Measurements from ENCODE around the gene HSD11B1.
"Not testable (repeated sequence)": the region's sequence is repeated elsewhere in the genome, so short reads cannot be mapped to it uniquely, and the experiment has no call there.

Gene HSD11B1

DNA sequence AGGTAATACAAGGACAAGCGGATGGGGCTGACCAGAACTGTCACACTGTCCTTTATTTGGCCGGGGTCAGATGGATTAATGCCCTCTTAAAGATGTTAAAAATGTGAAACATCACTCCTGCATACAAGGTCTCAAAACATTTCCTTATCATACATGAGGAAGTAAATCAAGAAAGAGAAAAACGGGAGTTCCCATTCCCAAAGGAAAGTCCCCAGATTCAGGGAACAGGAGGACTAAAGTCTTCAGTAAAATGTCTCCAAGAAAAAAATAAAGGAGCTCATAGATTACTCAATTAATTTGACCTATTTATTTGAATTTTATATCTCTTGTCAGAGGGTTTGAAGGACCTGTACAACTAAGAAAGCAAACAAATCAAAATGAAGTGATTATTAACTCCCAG, 13.4 kb upstream of the HSD11B1 start:
- H3K9me3 ChIP-seq (ENCODE audit: control insufficient read depth in 2 of 2, low read length in 2 of 2): no peaks in the 10 kb centered on the region
- H3K27ac ChIP-seq (ENCODE audit: low read depth in 2 of 2, low read length in 2 of 2): no peak overlapping the region
- no peaks in the 10 kb centered on the region for H3K27me3 ChIP-seq (ENCODE audit: control insufficient read depth in 2 of 2, insufficient read depth in 2 of 2, low read length in 2 of 2)
- no peaks in the 10 kb centered on the region for H3K4me1 ChIP-seq (ENCODE audit: control insufficient read depth in 2 of 2, insufficient read depth in 2 of 2, low read length in 2 of 2)
- no peak overlapping the region for H3K4me3 ChIP-seq (ENCODE audit: low read length in 2 of 2)
- no peak overlapping the region for H3K9ac ChIP-seq (ENCODE audit: low read depth in 1 of 2, low read length in 2 of 2)
- H3K36me3 ChIP-seq (ENCODE audit: control insufficient read depth in 2 of 2, insufficient read depth in 2 of 2, low read length in 2 of 2): no peaks in the 10 kb centered on the region

DNA sequence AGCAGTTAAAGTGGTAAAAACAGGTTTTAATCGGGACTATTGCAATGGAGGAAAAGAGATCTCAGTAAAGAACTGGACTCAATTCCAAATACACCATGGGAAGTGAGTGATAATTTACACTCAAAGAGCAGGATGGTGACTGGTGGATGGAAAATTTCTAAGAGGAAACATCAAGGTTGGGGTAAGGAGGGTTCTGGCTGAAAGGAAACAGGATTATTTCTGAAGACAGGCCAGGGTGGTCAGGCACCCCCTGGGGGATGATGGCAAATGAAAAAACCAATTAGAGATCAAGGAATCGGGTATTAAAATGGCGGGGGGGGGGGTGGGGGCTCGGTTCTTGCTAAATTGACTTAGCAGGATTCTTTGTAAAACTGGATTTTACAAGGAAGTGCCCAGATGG, 12.3 kb upstream of the HSD11B1 start:
- Histone ChIP-seq H3K4me3 (ENCODE audit: low read length in 2 of 2) (no peak overlapping the region), H3K9ac (ENCODE audit: low read depth in 1 of 2, low read length in 2 of 2) (no peak overlapping the region), H3K27ac (ENCODE audit: low read depth in 2 of 2, low read length in 2 of 2) (no peak overlapping the region), H3K36me3 (ENCODE audit: control insufficient read depth in 2 of 2, insufficient read depth in 2 of 2, low read length in 2 of 2) (no peaks in the 10 kb centered on the region), H3K9me3 (ENCODE audit: control insufficient read depth in 2 of 2, low read length in 2 of 2) (no peaks in the 10 kb centered on the region), H3K4me1 (ENCODE audit: control insufficient read depth in 2 of 2, insufficient read depth in 2 of 2, low read length in 2 of 2) (no peaks in the 10 kb centered on the region), H3K27me3 (ENCODE audit: control insufficient read depth in 2 of 2, insufficient read depth in 2 of 2, low read length in 2 of 2) (no peaks in the 10 kb centered on the region)

GRCh38 chr1:209692745-209693504, 11.7 kb upstream of the HSD11B1 start:
- no peak overlapping the region for H3K27ac ChIP-seq (ENCODE audit: low read depth in 2 of 2, low read length in 2 of 2)
- H3K9ac ChIP-seq (ENCODE audit: low read depth in 1 of 2, low read length in 2 of 2): no peak overlapping the region
- no peak overlapping the region for H3K4me3 ChIP-seq (ENCODE audit: low read length in 2 of 2)
- no peaks in the 10 kb centered on the region for H3K4me1 ChIP-seq (ENCODE audit: control insufficient read depth in 2 of 2, insufficient read depth in 2 of 2, low read length in 2 of 2)
- H3K9me3 ChIP-seq (ENCODE audit: control insufficient read depth in 2 of 2, low read length in 2 of 2): no peaks in the 10 kb centered on the region
- no peaks in the 10 kb centered on the region for H3K36me3 ChIP-seq (ENCODE audit: control insufficient read depth in 2 of 2, insufficient read depth in 2 of 2, low read length in 2 of 2)
- H3K27me3 ChIP-seq (ENCODE audit: control insufficient read depth in 2 of 2, insufficient read depth in 2 of 2, low read length in 2 of 2): no peaks in the 10 kb centered on the region

DNA sequence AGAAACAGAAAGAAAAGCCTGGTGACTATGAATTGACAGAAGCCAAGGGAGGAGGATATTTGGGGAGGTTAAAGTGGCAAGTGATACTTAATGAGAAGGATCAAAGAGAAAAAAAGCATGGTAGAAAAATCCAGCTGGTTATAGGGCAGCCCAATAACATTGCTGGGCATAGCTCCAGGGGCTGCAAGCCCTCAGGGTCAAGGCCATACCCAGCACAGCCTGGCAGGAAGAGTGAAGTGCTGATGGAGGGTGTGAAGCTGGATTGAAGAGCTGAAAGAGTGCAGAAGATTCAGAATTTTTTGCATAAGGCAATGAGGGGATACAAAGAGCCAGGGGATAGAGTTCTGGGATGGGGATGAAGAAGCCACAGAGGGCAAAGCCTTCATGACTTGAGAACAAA, 8.0 kb upstream of the HSD11B1 start:
- H3K4me3 ChIP-seq (ENCODE audit: low read length in 2 of 2): no peak overlapping the region
- no peaks in the 10 kb centered on the region for H3K4me1 ChIP-seq (ENCODE audit: control insufficient read depth in 2 of 2, insufficient read depth in 2 of 2, low read length in 2 of 2)
- no peak overlapping the region for H3K9ac ChIP-seq (ENCODE audit: low read depth in 1 of 2, low read length in 2 of 2)
- H3K27me3 ChIP-seq (ENCODE audit: control insufficient read depth in 2 of 2, insufficient read depth in 2 of 2, low read length in 2 of 2): no peaks in the 10 kb centered on the region
- no peak overlapping the region for H3K27ac ChIP-seq (ENCODE audit: low read depth in 2 of 2, low read length in 2 of 2)
- no peaks in the 10 kb centered on the region for H3K9me3 ChIP-seq (ENCODE audit: control insufficient read depth in 2 of 2, low read length in 2 of 2)
- no peaks in the 10 kb centered on the region for H3K36me3 ChIP-seq (ENCODE audit: control insufficient read depth in 2 of 2, insufficient read depth in 2 of 2, low read length in 2 of 2)

- no peaks in the 10 kb centered on the region for H3K36me3 ChIP-seq (ENCODE audit: control insufficient read depth in 2 of 2, insufficient read depth in 2 of 2, low read length in 2 of 2)
- no peak overlapping the region for H3K9ac ChIP-seq (ENCODE audit: low read depth in 1 of 2, low read length in 2 of 2)
- no peaks in the 10 kb centered on the region for H3K27me3 ChIP-seq (ENCODE audit: control insufficient read depth in 2 of 2, insufficient read depth in 2 of 2, low read length in 2 of 2)
- H3K9me3 ChIP-seq (ENCODE audit: control insufficient read depth in 2 of 2, low read length in 2 of 2): no peaks in the 10 kb centered on the region
- H3K4me1 ChIP-seq (ENCODE audit: control insufficient read depth in 2 of 2, insufficient read depth in 2 of 2, low read length in 2 of 2): no peaks in the 10 kb centered on the region
- no peak overlapping the region for H3K27ac ChIP-seq (ENCODE audit: low read depth in 2 of 2, low read length in 2 of 2)
- H3K4me3 ChIP-seq (ENCODE audit: low read length in 2 of 2): no peak overlapping the region
Measured at GRCh38 chr1:209697126-209697525, 7.5 kb upstream of the HSD11B1 start.

GRCh38 chr1:209700686-209701085, 4.0 kb upstream of the HSD11B1 start:
- H3K36me3 ChIP-seq (ENCODE audit: control insufficient read depth in 2 of 2, insufficient read depth in 2 of 2, low read length in 2 of 2); H3K9me3 ChIP-seq (ENCODE audit: control insufficient read depth in 2 of 2, low read length in 2 of 2); H3K27me3 ChIP-seq (ENCODE audit: control insufficient read depth in 2 of 2, insufficient read depth in 2 of 2, low read length in 2 of 2); H3K4me3 ChIP-seq (ENCODE audit: low read length in 2 of 2); H3K27ac ChIP-seq (ENCODE audit: low read depth in 2 of 2, low read length in 2 of 2); H3K9ac ChIP-seq (ENCODE audit: low read depth in 1 of 2, low read length in 2 of 2); H3K4me1 ChIP-seq (ENCODE audit: control insufficient read depth in 2 of 2, insufficient read depth in 2 of 2, low read length in 2 of 2): not testable (repeated sequence)

GRCh38 chr1:209702832-209703231, 1.8 kb upstream of the HSD11B1 start:
- Histone ChIP-seq H3K27me3 (ENCODE audit: control insufficient read depth in 2 of 2, insufficient read depth in 2 of 2, low read length in 2 of 2) (no peaks in the 10 kb centered on the region), H3K4me3 (ENCODE audit: low read length in 2 of 2) (no peak overlapping the region), H3K27ac (ENCODE audit: low read depth in 2 of 2, low read length in 2 of 2) (no peak overlapping the region), H3K4me1 (ENCODE audit: control insufficient read depth in 2 of 2, insufficient read depth in 2 of 2, low read length in 2 of 2) (peaks cover 0 to 3% of the 10 kb centered on the region in 2 donors), H3K36me3 (ENCODE audit: control insufficient read depth in 2 of 2, insufficient read depth in 2 of 2, low read length in 2 of 2) (no peaks in the 10 kb centered on the region), H3K9ac (ENCODE audit: low read depth in 1 of 2, low read length in 2 of 2) (no peak overlapping the region), H3K9me3 (ENCODE audit: control insufficient read depth in 2 of 2, low read length in 2 of 2) (no peaks in the 10 kb centered on the region)

- no peaks in the 10 kb centered on the region for H3K27me3 ChIP-seq (ENCODE audit: control insufficient read depth in 2 of 2, insufficient read depth in 2 of 2, low read length in 2 of 2)
- H3K4me1 ChIP-seq (ENCODE audit: control insufficient read depth in 2 of 2, insufficient read depth in 2 of 2, low read length in 2 of 2): peaks cover 0 to 3% of the 10 kb centered on the region in 2 donors
- no peak overlapping the region for H3K27ac ChIP-seq (ENCODE audit: low read depth in 2 of 2, low read length in 2 of 2)
- no peaks in the 10 kb centered on the region for H3K9me3 ChIP-seq (ENCODE audit: control insufficient read depth in 2 of 2, low read length in 2 of 2)
- H3K36me3 ChIP-seq (ENCODE audit: control insufficient read depth in 2 of 2, insufficient read depth in 2 of 2, low read length in 2 of 2): no peaks in the 10 kb centered on the region
- no peak overlapping the region for H3K4me3 ChIP-seq (ENCODE audit: low read length in 2 of 2)
- no peak overlapping the region for H3K9ac ChIP-seq (ENCODE audit: low read depth in 1 of 2, low read length in 2 of 2)
Measured at GRCh38 chr1:209703834-209704504, 677 bp upstream of the HSD11B1 start.

DNA sequence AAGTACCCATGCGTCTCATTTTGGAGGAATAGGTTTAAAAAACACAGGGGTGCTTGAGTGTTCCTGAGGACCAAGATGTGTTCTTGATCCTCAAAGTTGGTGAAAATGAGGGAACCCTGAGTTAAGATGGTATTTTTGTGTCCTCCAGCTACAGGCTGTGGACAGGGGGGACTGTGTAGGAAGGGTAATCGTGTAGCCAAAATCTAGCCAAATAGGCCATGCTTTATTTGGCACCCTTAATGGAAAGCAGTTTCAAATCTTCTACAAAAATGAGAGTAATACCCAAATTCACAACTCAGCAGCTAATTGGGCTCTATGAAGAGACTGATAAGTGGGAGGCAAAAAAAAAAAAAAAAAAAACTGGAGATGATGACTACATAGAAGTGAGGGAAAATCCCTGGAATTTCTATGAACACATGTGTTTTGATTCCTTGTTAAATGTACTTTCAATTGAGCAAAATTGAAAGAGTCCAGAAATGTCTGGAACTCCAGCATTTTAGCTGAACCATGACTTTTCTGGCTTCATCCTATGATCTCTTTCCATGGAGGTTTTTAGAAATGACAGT, 470 bp downstream of the HSD11B1 start:
- H3K4me1 ChIP-seq (ENCODE audit: control insufficient read depth in 2 of 2, insufficient read depth in 2 of 2, low read length in 2 of 2): peaks cover 0 to 3% of the 10 kb centered on the region in 2 donors
- no peaks in the 10 kb centered on the region for H3K9me3 ChIP-seq (ENCODE audit: control insufficient read depth in 2 of 2, low read length in 2 of 2)
- no peak overlapping the region for H3K4me3 ChIP-seq (ENCODE audit: low read length in 2 of 2)
- no peak overlapping the region for H3K9ac ChIP-seq (ENCODE audit: low read depth in 1 of 2, low read length in 2 of 2)
- peak overlapping the region in 1 of 2 donors; percentile 20 for H3K27ac ChIP-seq (ENCODE audit: low read depth in 2 of 2, low read length in 2 of 2)
- H3K36me3 ChIP-seq (ENCODE audit: control insufficient read depth in 2 of 2, insufficient read depth in 2 of 2, low read length in 2 of 2): no peaks in the 10 kb centered on the region
- no peaks in the 10 kb centered on the region for H3K27me3 ChIP-seq (ENCODE audit: control insufficient read depth in 2 of 2, insufficient read depth in 2 of 2, low read length in 2 of 2)

- Histone ChIP-seq H3K9me3 (ENCODE audit: control insufficient read depth in 2 of 2, low read length in 2 of 2) (no peaks in the 10 kb centered on the region), H3K27me3 (ENCODE audit: control insufficient read depth in 2 of 2, insufficient read depth in 2 of 2, low read length in 2 of 2) (no peaks in the 10 kb centered on the region), H3K4me1 (ENCODE audit: control insufficient read depth in 2 of 2, insufficient read depth in 2 of 2, low read length in 2 of 2) (peaks cover 0 to 3% of the 10 kb centered on the region in 2 donors), H3K36me3 (ENCODE audit: control insufficient read depth in 2 of 2, insufficient read depth in 2 of 2, low read length in 2 of 2) (no peaks in the 10 kb centered on the region), H3K4me3 (ENCODE audit: low read length in 2 of 2) (no peak overlapping the region), H3K27ac (ENCODE audit: low read depth in 2 of 2, low read length in 2 of 2) (no peak overlapping the region), H3K9ac (ENCODE audit: low read depth in 1 of 2, low read length in 2 of 2) (no peak overlapping the region)
Measured at GRCh38 chr1:209706622-209707021, 2.0 kb downstream of the HSD11B1 start.
